PC-3 (cell line): ENCODE data around the gene MALAT1.
"Not testable (repeated sequence)": the region's sequence is repeated elsewhere in the genome, so short reads cannot be mapped to it uniquely, and the experiment has no call there.

Source experiments
- CTCF ChIP-seq: fragments of 300-600 bp; sonication (generic); conservative IDR thresholded peaks from 2 replicates; pipeline ENCODE4 v1.5.1; 2017; ENCODE audit warnings: antibody characterized with exemption, low read depth, mild to moderate bottlenecking, low read length
- EZH2 ChIP-seq: fragments of 300-600 bp; sonication (generic); IDR thresholded peaks from one replicate; pipeline ENCODE4 v1.6.1; 2017; ENCODE audit warnings: antibody characterized with exemption, mild to moderate bottlenecking, low read length; ENCODE audit not compliant: unreplicated experiment

GRCh38 chr11:65451301-65451700 is 47.5 kb upstream of the MALAT1 start:
- TF ChIP-seq CTCF, EZH2: not testable (repeated sequence)
